Left renal cortex interstitium (tissue), 4 donors: Measurements from ENCODE around the gene CMTM5. TPM values are rescaled to one million over a fixed set of nuclear protein-coding genes. Genes with fewer than 3 reads are reported as not detected.

Experiments
- DNase-seq, 4 donors: peaks; one replicate each; pipeline ENCODE4 v3.0.0-alpha.2; 2013; ENCODE audit warnings: low read depth in 4 of 4, low spot score in 2 of 4, missing footprints in 1 of 4
- polyA plus RNA-seq, 4 donors: library from polyadenylated mRNA; unstranded; fragments of 120-200 nt; gene quantifications; one replicate each; pipeline ENCODE4 v1.2.1, GENCODE V29; 2013; ENCODE audit not compliant: insufficient read length in 4 of 4

The CMTM5 gene
- polyA plus RNA-seq, 4 donors, result 1.5 to 3.2 (median 2.7) TPM

- DNase-seq, result no peak
These were observed 19.6 kb upstream of the CMTM5 start for GRCh38 chr14:23357261-23357660.

DNA sequence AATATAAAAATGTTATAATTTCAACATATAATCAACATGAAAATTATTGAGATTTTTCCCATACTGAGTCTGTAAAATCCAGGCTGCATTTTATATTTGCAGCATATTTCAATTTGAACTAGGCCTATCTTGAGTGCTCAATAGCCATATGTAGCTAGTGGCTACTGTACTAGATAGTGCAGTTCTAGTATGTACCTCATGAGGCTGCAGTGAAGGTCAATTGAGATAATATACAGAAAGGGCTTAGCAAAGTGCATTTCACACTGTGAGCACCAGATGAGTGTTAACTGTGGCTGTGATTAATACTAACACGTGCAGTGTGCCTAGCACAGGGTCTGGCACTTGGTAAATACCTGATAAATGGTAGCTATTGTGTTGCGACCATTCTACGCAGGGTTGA lies 18.8 kb upstream of the CMTM5 start:
- no peak for DNase-seq

DNA sequence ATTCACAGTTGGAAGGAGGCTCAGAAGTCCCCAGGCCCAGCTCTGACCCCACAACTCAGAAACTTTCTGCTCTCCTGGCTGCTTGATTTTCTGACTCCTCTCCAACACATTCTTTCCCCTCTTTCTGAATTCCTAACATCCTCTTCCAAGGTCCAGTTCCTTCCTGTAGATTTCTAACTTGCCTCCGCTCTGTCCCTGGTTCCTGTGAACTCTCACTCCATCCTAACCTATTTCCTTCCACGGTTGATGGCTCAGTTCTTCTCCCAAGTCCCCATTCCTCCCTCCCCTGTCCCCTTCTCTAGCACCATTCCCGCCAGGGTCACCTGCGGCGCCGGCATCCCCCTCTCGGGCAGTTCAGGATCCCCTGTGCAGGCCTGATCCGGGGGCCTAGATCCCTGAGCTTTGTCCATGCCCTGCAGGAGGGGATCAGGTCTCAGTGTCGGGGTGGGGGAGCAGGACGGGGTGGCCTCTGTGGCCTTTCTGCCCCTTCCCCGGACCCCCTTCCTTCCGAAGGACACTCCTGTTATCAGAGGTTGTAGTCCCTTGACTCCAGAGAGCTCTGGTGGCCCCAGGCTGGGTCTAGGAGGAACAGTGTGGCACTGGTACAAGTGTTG lies 18.2 kb upstream of the CMTM5 start:
- no peak for DNase-seq

- DNase-seq, result no peak
These were observed 17.6 kb upstream of the CMTM5 start for GRCh38 chr14:23359167-23359626.

GRCh38 chr14:23359722-23360447 lies 17.0 kb upstream of the CMTM5 start:
- DNase-seq, result no peak

DNA sequence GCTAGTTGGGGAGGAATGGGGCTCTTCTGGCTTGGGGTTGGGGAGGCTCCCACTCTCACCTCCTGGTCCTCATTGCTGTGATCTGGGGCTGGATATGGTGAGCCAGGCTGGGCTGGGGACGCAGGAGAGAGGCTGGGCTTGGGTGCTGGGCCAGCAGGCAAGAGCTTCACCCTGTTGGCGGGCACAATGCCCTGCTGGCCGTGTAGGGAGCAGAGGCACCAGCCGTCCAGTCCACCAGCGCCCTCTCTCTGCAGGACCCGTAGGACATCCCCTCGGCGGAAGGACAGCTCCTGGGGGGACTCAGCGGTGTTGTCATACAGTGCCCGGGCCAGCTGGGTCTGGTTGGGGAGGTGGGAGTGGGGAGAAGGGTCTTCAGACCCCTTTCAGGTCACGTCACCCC lies 16.4 kb upstream of the CMTM5 start:
- no peak for DNase-seq

DNA sequence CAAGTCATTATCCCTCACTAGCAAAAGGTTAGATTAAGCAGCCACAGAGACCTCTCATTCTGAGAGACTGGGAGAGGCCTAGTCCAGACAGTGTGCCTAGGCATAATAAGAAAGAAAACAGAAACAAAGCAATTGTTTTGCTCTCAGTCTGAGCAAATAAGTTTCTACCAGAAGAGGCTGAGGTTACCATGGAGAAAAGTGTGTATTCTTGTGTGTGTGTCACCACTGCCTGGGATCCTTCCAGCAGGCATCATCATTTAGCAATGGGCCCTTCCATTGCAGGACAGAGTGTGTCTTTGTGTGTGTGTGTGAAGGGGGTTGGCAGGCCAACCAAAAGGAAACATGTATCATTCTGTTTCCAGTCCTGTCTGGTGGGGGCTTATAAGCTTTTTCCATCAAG lies 15.5 kb upstream of the CMTM5 start:
- DNase-seq, result no peak

DNA sequence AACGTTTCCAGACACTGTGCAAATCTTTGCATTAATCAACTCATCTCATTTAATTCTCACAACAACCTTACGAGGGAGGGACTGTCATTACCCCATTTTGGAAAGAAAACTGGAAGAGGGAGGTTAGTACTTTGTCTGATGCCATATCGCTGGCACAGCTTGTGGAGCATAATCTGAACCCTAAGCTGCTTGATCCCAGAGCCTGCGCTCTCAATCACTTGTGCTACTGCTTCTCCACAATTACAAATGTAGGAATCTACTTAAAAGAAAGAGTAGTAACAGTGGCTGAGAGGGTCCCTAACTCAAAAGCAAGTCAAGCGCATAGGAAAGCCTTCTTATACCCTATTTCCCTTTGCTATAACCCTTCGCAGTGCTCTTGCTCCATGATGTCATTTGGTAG lies 15.1 kb upstream of the CMTM5 start:
- no peak for DNase-seq

DNA sequence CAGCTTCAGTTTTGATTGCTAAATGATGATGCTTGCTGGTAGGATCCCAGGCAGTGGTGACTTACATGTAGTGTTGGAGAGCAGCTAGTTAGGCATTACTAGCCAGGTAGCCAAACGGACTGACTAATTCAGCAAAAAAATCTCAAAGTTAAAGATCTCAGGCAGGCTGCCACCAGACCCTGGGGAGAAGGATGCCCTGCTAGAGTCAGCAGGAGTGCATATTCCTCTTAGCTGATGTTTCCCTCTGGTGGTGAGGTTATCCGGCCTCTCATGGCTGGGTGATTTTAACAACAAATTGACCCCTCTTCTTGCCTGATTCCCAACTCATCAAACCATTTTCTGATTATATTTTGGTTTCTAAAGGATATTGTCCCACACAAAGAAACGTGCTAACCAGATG lies 14.6 kb upstream of the CMTM5 start:
- DNase-seq, result no peak

GRCh38 chr14:23364164-23365035 lies 12.4 kb upstream of the CMTM5 start:
- peak in 3 of 4 donors; percentile 16 to 34 (median 19) for DNase-seq

DNA sequence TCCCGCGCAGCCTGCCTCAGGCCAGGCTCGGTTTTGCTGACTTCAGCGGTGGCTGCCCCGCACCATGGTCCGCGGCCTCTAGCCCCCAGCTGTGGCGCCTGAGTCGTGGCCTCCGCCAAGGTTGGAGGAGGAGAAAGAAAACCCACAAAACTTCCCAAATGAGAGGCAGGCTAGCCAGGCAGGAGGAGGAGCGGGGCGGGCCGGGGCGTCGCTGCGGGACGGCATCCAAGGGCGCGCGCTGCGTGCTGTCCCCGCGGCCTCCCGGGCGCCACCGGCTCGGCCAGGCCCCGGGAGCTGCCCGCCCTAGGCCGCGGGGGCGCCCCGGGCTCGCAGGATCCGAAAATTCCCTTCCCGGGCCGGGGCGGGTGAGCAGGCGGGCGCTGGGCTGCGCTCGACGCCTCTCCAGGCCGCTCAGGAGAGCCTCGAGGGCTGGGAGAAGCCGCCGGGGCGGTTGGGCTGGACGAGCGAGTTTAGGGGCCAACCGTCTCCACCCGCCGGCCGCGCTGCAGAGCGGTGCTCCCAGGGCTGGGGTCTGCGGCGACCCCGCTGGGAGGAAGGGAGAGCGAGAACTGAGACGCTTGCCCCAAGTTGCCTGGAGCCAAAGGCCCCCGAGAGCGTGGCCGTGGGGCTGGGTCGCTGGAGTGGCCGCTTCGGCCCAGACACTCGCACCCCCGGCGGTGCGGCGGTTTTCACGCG lies 11.7 kb upstream of the CMTM5 start, which contains the start of gene EFS:
EFS (minus strand) TSS at position 137 of the 696 bp plus-strand sequence. CDS start 147 bp downstream, outside the sequence.
- DNase-seq, result peak in 2 of 4 donors; percentile 32 to 37

DNA sequence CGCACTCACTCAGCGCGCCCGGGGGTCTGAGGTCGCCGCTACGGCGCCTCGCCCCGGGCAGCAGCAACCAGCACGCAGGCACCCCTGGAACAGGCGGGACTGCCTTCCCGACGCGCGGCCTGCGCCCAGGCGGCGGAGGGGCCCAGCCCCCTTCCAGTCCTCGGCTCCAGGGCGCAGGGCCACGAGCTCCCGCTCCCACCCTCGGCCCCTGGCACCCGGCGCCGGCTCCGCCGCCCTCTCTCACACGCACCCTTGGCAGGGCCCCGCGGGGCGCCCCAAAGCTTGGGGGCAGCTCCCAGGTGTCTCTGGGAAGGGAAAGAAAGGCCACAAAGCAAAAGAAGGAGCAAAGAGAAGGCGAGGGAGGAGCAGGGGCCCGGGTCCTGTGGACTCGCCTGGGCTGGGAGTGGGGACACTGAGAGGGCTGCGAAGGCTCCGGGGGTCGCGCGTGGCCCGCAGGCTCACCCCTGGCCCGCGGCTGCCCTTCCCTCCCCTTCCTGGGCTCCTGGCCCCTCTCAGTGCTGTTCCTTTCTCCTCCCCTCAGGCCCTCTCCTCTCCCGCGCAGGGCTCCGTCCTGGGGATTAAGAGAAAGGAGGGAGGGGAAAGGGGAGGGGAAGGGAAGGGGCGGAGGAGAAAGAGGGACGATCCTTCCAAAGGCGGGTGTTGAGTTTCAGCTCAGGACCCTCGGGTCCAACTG lies 11.0 kb upstream of the CMTM5 start:
- peak; percentile 79 to 93 (median 87) for DNase-seq

DNA sequence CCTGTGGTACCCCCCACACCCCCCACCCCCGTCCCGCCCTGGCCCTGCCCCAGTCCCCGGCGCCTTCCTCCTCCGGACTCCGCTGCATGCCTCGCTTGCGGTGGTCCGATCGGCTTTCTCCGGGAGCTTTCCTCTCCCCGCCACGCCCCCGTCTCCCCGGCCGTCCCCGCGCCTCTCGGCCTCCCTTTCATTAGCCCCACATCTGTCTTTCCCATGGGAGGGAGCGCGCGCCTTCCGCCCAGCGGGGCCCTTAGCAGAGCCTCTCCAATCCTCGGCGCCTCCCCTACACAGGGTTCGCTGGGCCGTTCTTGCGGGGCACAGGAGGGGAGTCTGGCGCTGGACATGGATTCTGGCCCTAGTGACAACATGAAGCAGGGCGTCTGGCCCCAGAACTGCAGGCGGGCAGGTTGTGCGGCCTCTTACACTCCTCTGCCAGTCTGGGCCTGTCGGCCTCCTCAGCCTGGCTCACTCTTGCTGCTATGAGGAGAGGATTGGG lies 10.4 kb upstream of the CMTM5 start:
- DNase-seq, result peak; percentile 69 to 80 (median 74)

- no peak for DNase-seq
These were observed 6.6 kb upstream of the CMTM5 start for GRCh38 chr14:23370221-23370620.

GRCh38 chr14:23371865-23372264 lies 5.0 kb upstream of the CMTM5 start:
- DNase-seq, result no peak

GRCh38 chr14:23372509-23372908 lies 4.3 kb upstream of the CMTM5 start, which contains the start of gene IL25:
Gene IL25, plus strand, starts transcription at chr14:23372809.
- DNase-seq, result no peak

- DNase-seq, result no peak
These were observed 3.8 kb upstream of the CMTM5 start for GRCh38 chr14:23373041-23373440.

DNA sequence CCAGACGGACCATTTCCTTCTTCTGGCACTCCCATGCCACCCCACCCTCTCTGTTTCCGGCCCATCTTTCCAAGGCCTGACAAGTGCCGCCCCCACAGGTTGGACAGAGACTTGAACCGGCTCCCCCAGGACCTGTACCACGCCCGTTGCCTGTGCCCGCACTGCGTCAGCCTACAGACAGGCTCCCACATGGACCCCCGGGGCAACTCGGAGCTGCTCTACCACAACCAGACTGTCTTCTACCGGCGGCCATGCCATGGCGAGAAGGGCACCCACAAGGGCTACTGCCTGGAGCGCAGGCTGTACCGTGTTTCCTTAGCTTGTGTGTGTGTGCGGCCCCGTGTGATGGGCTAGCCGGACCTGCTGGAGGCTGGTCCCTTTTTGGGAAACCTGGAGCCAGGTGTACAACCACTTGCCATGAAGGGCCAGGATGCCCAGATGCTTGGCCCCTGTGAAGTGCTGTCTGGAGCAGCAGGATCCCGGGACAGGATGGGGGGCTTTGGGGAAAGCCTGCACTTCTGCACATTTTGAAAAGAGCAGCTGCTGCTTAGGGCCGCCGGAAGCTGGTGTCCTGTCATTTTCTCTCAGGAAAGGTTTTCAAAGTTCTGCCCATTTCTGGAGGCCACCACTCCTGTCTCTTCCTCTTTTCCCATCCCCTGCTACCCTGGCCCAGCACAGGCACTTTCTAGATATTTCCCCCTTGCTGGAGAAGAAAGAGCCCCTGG lies 1.2 kb upstream of the CMTM5 start:
- DNase-seq, result no peak

GRCh38 chr14:23377198-23377550 lies 328 bp downstream of the CMTM5 start:
- no peak for DNase-seq
